KG1 (cell line): Measurements from ENCODE around the gene CCDC102A.
"Not testable (repeated sequence)": the region's sequence is repeated elsewhere in the genome, so short reads cannot be mapped to it uniquely, and the experiment has no call there.

ENCODE experiments used
- DNase-seq: peaks from one replicate; lab custom pipeline; 2025; lab: John Stamatoyannopoulos, UW

CCDC102A gene

GRCh38 chr16:57565461-57565860, 29.1 kb upstream of the CCDC102A start:
- no peak for DNase-seq

GRCh38 chr16:57564571-57565270, 28.4 kb upstream of the CCDC102A start:
- DNase-seq, result no peak

GRCh38 chr16:57563761-57564160, 27.4 kb upstream of the CCDC102A start:
- DNase-seq, result no peak

GRCh38 chr16:57563487-57563750, 27.0 kb upstream of the CCDC102A start:
- no peak for DNase-seq

GRCh38 chr16:57562669-57563486, 26.5 kb upstream of the CCDC102A start:
- no peak for DNase-seq

- DNase-seq, result no peak
Measured at GRCh38 chr16:57562066-57562465, 25.7 kb upstream of the CCDC102A start.

- DNase-seq, result no peak
Measured at GRCh38 chr16:57559072-57559790, 22.9 kb upstream of the CCDC102A start.

DNA sequence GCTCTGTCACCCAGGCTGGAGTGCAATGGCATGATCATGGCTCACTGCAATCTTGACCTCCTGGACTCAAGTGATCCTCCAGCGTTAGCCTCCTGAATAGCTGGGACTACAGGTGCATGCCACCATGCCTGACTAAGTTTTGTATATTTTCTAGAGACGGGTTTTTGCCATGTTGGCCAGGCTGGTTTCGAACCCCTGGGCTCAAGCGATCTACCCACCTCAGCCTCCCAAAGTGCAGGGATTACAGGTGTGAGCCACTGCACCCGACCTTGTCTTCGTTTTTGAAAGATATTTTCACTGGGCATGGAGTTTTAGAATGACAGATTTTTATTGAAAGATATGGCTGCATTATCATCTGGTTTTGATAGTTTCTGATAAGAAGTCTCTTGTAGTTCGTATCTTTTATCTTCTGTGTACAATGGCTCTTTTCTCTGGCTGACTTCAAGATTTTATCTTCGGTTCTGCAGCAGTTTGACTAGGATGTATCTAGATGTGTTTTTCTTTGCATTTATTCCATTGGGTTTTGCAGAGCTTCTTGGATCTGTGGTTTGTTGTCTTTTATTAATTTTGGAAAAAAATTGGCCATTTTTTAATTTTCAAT, 20.7 kb upstream of the CCDC102A start:
- no peak for DNase-seq

DNA sequence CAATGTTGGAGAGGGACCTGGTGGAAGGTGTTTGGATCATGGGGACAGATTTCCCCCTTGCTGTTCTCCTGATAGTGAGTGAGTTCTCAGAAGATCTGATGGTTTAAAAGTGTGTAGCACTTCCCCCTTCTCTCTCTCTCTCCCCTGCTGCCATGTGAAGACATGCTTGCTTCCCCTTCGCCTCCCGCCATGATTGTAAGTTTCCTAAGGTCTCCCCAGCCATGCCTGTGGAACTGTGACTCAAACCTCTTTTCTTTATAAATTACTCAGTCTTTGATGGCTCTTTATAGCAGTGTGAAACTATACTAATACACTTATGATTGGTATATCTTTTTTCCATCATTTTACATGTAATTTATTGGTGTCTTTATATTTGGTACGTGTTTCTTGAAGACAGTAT, 19.5 kb upstream of the CCDC102A start:
- DNase-seq, result no peak

- no peak for DNase-seq
Measured at GRCh38 chr16:57551057-57551456, 14.7 kb upstream of the CCDC102A start.

DNA sequence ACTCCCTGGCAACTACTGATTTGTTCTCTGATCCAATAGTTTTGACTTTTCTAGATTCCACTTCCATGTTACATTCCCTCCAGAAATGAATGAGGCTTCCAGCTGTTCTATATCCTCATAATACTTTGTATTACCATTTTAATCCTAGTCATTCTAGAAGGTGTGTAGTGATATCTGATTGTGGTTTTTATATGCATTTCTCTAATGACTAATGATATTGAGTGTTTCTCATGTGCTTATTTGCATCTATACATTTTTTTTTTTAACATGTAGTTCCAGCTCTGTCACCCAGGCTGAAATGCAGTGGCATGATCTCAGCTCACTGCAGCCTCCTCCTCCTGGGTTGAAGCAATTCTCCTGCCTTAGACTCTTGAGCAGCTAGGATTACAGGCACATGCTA, 13.4 kb upstream of the CCDC102A start:
- no peak for DNase-seq

DNA sequence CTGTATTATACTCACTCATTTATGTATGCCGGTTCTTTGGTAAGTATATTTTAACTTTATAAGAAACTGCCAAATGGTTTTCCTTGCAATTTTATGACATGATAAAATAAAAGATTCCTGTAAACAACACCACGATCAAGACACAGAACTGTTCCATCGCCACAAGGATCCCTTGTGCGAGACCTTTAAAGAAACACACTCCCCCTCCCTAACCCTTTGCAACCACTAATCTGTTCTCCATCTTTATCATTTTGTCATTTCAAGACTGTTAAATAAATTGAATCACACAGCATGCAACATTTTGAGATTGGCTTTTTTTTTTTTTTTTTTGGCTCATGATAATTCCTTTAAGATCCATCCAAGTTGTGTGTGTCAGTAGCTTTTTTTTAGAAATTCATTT, 12.0 kb upstream of the CCDC102A start:
- DNase-seq, result no peak

DNA sequence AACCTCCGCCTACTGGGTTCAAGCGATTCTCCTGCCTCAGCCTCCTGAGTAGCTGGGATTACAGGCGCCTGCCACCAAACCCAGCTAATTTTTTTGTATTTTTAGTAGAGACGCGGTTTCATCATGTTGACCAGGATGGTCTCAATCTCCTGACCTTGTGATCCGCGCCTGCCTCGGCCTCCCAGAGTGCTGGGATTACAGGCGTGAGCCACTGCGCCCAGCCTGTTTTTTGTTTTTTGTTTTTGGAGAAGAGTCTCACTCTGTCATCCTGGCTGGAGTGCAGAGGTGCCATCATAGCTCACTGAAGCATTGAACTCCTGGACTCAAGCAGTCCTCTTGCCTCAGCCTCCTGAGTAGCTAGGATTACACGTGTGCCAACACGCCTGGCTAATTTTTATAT, 11.2 kb upstream of the CCDC102A start:
- not testable (repeated sequence) for DNase-seq

- DNase-seq, result peak; percentile 80
Measured at GRCh38 chr16:57544124-57544653, 7.8 kb upstream of the CCDC102A start.

DNA sequence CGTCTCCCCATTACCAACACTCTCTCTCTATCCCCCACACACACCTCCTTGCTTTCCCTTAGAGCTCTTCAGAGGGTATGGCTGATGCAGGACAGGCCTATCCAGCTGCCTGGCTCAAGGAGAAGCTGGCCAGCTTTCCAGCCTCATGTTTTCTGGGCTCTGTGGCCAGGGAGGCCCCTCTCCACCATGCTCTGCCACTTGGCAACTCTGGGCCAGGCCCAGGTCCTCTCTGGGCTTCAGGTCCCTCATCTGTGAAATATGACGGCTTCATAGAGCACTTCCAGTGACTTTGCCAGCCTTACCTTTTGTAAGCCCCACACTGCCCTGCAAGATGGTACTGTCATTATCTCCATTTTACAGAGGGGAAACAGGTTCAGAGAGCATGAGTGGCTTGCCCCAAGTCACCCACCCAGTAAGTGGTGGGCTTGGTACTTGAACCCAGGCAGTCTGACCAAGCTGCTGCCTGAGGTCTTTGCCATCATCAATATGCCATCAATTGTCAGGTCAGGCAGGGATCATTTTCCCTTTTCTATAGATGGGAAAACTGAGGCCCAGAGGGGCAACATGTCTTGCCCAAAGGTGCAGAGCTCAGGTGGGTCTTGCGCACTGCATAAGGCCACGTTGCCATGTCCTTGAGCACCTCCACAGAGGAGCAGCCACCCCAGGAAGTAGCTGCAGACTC, 5.5 kb upstream of the CCDC102A start:
- no peak for DNase-seq

- no peak for DNase-seq
Measured at GRCh38 chr16:57540906-57541753, 4.8 kb upstream of the CCDC102A start.

DNA sequence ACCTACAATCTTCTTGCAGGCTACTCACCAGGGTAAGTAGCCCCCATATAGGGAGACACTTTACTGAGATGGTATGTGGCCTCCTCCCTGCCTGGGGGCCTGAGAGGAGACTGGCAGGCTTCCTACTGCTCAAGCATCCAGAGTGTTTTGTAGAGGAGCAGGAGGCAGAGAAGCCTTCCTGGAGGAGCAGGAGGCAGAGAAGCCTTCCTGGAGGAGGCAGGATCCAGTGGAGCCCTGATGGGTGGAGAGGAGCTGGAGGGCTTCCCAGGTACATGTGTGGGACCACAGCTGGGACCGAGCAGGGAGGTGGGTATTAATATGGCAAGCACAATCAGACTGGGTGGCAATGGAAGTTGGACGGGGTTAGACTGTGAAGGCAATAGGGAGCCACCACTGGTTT, 4.0 kb upstream of the CCDC102A start:
- DNase-seq, result no peak

DNA sequence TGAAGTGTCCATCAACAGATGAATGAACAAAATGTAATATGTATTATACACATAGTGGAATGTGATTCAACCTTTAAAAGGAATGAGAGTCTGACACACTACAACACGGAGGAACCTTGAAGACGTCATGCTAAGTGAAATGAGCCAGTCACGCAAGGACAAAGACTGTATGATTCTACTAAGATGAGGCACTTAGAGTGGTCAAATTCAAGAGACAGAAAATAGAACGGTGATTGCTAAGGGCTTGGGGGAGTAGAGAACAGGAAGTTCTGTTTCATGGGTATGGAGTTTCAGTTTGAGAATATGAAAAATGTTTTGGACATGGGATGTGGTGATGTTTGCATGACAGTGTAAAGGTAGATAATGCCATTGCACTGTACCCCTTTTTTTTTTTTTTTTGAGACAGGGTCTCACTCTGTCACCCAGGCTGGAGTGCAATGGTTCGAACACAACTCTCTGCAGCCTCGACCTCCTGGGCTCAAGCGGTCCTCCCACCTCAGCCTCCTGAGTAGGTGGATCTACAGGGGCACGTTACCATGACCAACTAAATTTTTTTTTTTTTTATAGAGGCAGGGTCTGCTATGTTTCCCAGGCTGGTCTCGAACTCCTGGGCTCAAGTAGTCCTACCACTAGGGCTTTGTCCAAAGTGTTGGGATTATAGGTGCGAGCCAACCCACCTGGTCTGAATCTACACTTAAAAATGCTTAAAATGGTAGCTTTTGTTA, 2.9 kb upstream of the CCDC102A start:
- no peak for DNase-seq

GRCh38 chr16:57538235-57538721, 1.9 kb upstream of the CCDC102A start:
- no peak for DNase-seq

- DNase-seq, result no peak
Measured at GRCh38 chr16:57537581-57538234, 1.3 kb upstream of the CCDC102A start.
